Transverse colon (tissue), 3 donors: ENCODE results near the gene SYT14.

Experiments
- CTCF ChIP-seq, 5 experiments: fragments of 200-600 bp in 3 of 5; fragments of 450-650 bp in 2 of 5; sonication (generic) in 3 of 5; IDR thresholded peaks; 1 replicate in 2 of 5; 2 replicates in 3 of 5; pipeline ENCODE4 v1.5.1; 2016 to 2017; ENCODE audit warnings: antibody characterized with exemption in 5 of 5, inconsistent platforms in 3 of 5, mild to moderate bottlenecking in 2 of 5, moderate library complexity in 1 of 5
- POLR2A ChIP-seq: fragments of 450-650 bp; IDR thresholded peaks from one replicate; pipeline ENCODE4 v1.6.1; 2016; ENCODE audit warnings: antibody characterized with exemption, mild to moderate bottlenecking, moderate library complexity

GRCh38 chr1:210053126-210053525, 115.1 kb downstream of the SYT14 start:
- TF ChIP-seq POLR2A (no peak), CTCF (IDR thresholded peaks at IDR 0.05) (no peak)
